Gastroesophageal sphincter (tissue), 2 donors: ENCODE measurements around the gene PRMT2.

Source experiments
- EP300 ChIP-seq: sonication (generic); formaldehyde crosslinking; IDR thresholded peaks from one replicate; pipeline ENCODE4 v1.6.1; 2017; ENCODE audit warnings: antibody characterized with exemption, mild to moderate bottlenecking
- POLR2A ChIP-seq, 2 donors: fragments of 450-650 bp; IDR thresholded peaks; one replicate each; pipeline ENCODE4 v1.6.1; 2017; ENCODE audit warnings: antibody characterized with exemption in 2 of 2, mild to moderate bottlenecking in 2 of 2, moderate library complexity in 1 of 2

DNA sequence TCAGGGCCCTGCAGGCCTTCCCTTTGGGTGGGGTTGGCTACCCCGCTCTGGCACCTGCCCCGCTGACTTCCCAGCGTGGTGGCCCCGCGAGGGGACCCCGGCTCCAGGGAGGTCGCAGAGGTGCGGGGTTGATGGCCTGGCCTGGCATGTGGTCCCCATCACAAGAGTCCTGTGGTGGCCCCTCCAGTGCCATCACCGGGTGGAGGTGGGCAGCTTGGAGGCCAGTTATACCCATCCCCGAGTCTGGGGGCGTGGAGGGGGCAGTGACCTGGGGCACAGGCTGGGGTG lies 26.8 kb downstream of the PRMT2 start:
- TF ChIP-seq EP300 (no peak), POLR2A (IDR thresholded peaks at IDR 0.05) (no peak)
